T-helper 1 cell treated with Interleukin-12 subunit alpha and Interleukin-12 subunit beta and Interleukin-4 antibody, amounts not matched to agents 30 ng/mL and 1 ng/mL, for 36 hours (primary cell): ENCODE results near the gene HOXB1. TPM values are rescaled to one million over a fixed set of nuclear protein-coding genes. Genes with fewer than 3 reads are reported as not detected.
"Not testable (repeated sequence)": the region's sequence is repeated elsewhere in the genome, so short reads cannot be mapped to it uniquely, and the experiment has no call there.

Source experiments
- intact Hi-C: fragments of 100-400 bp; cut with micrococcal nuclease; formaldehyde crosslinking; loops from one replicate; pipeline ENCODE4 v1.15.1; 2024
- total RNA-seq: library from RNA; stranded (reverse); gene quantifications from 2 replicates; pipeline ENCODE4 v1.2.3, GENCODE V29; 2022

Gene HOXB1
- total RNA-seq, 1 donor from 2014 or later, result not detected

DNA sequence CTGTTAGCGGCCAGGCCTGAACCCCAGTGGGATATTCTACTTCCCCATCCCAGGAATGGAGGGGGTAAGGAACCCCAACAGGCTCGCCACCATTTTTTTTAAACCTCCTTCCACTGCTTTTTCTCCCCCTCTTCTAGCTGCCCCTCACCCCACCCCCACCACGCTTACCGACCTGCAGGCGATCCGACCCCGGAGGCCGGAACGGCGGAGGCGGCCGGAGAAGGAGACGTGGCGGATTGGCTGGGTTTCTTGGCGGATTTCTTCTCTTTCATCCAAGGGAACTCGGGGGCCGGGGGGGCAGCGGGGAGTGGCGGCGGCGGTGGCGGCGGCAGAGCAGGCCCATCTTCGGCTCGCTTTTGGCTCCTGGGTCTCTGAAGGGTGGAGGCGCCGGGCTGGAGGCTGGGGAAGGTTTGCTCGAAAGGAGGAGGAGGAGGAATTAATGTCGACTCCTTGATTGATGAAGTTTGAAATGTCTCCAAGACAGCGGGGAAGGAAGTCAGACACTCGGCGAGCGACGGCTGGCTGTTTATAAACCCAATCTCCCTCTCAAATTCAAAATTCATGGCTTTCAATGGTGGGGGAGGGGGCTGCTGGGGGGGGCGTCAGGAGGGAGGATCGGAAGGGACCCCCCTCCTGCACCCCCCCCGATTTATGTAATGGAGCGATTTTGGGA is 13.7 kb upstream of the HOXB1 start:
- intact Hi-C loops, result no loop called here

DNA sequence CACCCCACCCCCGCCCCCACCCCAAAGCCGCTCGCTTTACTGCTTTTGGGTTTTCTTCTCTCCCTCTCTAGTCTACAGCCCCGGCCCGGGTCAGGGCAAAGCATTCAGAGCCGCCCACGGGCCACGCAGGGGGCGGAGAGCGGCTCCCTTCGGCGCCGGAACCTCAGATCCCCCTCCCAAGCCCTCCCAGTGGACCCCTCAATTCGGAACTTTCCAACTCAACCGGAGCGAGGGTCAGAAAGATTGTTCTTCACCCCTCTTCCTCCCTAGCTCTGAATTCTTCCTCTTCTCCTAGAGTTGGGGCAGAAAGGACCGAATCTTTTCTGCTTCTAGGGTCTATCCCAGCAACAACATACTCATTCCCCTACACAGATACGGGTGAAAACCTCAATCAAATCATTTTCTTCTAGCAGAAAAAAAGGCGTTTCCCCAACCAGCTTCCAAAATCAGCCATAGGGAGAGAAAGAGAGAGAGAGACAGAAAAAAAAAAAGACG is 13.1 kb upstream of the HOXB1 start:
- intact Hi-C loops, result loop anchor here (1.0 to 2.0 kb wide), 4 partner anchors 34 to 293 kb away; partner anchors contain the start of gene HOXB4

DNA sequence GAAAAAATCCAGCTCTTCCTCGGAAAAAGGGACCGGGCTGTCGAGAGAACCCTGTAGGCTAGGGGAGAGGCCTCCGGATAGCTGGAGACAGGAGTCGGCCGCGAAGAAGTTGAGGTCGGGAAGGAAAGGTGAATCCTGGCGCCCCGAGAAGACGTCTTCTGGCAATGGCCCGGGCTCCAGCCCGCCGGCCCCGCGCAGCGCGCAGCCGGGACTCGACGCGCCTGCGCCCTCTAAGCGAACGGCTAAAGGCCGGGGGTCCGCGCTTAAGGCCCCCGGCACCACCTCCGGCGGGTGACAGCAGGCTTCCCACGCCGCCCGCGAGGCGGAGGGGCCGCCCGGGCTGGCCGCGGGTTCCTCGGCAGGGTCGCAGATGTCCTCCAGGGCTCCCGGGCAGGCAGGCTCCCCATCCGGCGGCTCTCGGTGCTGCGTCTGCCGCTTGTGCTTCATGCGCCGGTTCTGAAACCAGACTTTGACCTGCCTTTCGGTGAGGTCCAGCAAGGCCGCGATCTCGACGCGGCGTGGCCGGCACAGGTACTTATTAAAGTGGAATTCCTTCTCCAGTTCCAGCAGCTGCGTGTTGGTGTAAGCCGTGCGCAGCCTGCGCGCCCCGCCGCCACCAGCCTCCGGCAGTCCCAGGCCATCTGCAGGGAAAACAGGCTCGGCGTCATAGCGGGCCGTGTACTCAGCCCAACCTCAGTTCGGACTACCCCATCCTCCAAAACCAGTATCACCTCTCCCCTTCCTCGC is 12.5 kb upstream of the HOXB1 start:
- intact Hi-C loops, result loop anchor here (1.0 to 2.0 kb wide), 4 partner anchors 35 to 294 kb away; partner anchors contain the start of gene HOXB4

DNA sequence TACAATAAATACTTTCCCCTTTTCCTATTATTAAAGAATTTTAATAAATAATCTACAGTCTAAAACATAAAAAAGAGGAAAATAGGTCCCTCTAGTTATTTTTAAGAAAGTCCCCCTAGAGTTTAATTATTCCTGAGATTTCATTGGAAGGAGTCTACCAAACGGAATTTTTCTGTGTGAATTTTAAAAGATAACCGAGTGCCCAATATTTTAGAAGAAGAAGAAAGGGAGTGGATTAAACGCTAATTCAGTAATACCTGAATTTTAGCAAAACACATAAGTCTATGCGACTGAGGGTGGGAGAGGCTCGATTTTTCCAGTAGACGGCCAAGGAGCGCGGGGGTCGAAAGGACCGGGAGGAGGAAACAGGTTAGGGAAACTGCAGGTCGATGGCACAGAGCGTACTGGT is 11.9 kb upstream of the HOXB1 start:
- intact Hi-C loops, result loop anchor here (1.0 to 2.0 kb wide), 4 partner anchors 36 to 294 kb away; partner anchors contain the start of gene HOXB4

DNA sequence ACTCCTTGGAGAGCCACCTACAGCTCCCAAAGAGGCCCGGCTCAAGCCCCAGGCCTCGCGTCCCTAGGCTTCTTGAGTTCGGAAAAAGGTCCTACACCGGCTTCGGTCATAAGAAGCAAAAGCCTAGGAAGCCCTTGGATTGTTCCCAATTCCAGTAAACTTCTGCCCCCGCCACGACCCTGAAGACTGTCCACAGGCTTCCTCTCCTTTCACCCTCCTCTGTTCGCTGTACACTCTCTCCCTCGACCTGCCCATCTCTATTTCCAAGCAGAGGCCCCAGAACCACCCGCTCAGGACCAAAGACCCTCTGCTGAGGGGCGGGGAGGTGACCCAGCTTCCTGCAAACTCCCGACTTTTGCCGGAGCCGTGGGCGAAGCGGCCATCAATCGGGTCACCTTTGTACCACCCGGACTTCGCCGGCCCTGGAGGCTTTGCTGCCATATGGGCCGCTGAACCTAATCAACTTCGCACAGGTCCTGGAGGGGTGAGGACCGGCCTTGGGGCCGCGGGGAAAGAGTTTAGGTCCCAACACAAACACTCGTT is 11.4 kb upstream of the HOXB1 start:
- intact Hi-C loops, result loop anchor here (2.0 kb wide), 2 partner anchors 115 to 295 kb away; no protein-coding TSS in a partner anchor

DNA sequence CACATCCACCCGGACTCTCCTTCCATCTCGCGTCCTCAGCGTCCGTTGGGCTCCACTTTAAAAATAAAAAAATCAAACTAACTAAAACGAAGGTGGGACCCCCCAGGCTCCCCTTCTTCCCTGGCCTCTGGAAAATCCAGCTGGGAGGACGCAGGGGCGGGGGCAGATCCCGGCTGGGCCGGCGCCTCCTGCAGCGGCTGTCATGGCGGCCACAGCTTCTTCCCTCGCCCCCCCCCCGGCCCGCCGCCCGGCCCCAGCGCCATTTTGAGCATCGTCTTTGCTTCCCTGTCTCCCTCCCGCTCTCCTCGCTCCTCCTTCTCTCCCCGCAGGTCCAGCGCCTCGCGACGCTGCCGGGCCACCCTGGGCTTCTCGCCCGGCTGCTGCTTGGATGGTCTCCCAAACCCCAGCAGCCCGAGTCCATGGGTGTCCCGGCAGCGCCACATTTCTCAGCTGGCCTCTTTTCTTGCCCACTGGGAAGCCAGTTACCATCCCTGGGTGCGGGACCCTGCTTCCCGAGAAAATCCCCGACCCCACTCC is 10.8 kb upstream of the HOXB1 start:
- intact Hi-C loops, result loop anchor here (1.0 to 2.0 kb wide), 4 partner anchors 30 to 295 kb away; no protein-coding TSS in a partner anchor

DNA sequence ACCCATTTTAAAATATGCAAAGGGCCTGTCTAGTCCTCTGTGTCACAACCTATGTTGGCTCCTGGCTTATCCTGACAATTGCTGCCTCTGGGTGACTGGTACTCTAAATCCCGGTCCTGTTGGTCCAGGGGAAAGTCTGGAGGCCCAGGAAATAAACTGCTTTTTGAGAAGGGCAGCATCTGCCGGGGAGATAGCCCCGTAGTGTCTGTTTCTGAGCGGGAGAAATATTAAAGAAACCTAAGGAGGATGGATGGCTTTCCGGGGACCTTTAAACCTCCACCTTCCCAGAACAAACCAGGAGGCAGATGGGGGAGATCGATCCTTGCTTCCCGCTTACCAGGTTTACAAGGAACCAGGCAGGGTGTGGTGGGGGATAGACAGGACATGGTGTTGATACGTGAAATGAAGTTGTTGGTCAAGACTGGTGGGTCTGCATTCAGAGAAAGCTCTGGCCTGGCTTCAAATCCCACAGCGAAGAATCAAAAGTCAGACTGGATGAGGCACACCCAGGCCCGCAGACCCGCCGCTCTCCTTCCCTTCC is 10.3 kb upstream of the HOXB1 start:
- intact Hi-C loops, result loop anchor here (1.0 kb wide), 2 partner anchors 30 to 35 kb away; no protein-coding TSS in a partner anchor

DNA sequence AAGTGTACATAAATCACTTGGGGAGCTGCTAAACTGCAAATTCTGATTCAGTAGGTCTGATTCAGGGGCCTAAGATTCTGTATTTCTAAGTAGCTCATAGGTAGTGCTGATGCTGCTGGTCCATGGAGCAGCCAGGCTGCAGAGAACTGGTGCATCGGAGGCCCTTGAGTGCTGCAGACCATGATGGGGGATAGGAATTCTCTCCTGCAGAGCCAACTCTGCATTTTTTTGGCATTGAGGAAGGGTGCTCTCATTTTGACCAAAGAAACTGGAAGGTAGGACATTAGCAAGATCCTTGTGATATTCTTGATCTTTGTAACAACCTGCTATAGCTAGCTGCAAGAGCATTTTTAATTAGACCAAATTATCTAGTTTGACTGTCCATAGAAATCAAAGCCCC is 9.4 kb upstream of the HOXB1 start:
- intact Hi-C loops, result no loop called here

DNA sequence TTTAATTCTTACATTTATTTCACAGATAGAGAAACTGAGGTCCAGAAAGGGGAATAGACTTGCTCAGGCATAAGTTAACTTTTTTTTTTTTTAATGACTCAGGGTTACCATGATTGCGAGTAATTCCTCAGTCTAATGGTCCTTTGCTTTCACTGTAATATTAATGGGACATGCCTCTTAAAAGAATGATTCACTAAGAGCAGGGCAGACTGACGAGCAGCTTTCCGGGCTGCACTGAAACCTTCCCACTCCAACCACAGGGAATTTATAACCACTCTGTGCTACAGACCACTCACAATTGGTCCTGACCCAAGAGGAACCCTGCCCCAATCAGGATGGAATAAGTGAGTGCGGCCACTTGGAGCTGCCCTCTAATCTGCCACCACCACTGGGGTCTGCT is 8.4 kb upstream of the HOXB1 start:
- intact Hi-C loops, result no loop called here

DNA sequence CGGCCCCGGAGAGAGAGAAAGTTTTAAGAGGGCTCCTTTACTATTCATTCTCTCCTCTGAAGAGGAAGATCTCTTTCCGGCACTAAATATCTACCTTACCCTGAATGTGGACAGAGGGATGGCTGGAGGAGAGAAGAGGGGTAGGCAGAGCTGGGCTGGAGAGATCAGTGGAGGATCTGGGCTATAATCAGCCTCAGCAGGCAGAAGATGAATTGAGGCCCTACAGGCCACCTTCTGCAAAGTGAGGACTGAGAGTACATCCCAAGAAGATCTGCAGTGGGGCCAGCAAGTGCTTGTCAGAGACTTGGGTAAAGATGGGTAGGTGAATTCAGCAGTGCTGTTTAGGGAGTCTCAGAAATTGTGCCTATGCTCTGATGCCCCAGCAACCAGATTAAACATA is 6.5 kb upstream of the HOXB1 start:
- intact Hi-C loops, result no loop called here

DNA sequence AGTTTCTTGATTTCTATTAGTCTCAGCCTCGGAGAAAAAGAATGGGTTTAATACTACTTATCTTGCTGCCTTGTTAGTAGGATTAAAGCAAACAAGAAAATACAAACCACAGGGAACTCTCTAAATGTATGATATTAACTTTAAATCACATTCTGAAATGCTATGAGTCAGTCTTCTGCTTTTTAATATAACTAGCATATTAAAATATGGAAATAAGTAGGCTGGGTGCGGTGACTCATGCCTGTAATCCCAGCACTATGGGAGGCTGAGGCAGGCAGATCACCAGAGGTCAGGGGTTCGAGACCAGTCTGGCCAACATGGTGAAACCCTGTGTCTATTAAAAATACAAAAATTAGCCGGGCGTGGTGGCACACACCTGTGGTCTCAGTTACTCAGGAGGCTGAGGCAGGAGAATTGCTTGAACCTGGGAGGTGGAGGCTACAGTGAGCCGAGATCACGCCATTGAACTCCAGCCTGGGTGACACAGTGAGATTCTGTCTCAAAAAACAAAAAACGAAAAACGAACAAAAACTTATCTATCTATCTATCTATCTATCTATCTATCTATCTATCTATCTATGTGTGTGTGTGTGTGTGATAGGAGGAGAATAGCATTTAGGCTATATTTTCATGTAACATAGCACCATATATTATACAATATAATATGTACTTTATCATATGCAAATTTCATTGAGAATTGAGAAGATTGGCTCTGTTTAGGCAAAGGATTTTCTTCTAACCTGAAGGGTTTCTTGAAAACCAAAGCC is 5.2 kb upstream of the HOXB1 start:
- intact Hi-C loops, result not testable (repeated sequence)

DNA sequence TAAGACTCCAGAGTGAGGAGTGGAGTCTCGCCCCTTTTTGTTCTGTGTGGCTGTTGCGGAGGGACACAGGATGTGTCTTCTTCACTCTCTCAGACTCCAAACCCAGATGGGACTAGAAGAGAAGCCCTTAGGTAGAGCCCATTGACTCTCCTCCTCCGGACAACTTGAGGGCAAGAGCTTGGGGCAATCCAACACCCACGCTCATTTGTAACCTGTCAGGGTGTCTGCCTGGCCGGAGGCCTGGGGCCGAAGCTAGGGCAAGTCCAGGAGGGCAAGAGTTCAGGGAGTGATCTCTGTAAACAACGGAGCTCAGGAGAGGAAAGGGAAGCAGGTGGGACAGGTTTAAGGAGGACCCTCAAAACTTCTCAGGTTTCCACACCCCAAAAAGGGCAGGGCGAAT is 1.4 kb upstream of the HOXB1 start:
- intact Hi-C loops, result no loop called here

DNA sequence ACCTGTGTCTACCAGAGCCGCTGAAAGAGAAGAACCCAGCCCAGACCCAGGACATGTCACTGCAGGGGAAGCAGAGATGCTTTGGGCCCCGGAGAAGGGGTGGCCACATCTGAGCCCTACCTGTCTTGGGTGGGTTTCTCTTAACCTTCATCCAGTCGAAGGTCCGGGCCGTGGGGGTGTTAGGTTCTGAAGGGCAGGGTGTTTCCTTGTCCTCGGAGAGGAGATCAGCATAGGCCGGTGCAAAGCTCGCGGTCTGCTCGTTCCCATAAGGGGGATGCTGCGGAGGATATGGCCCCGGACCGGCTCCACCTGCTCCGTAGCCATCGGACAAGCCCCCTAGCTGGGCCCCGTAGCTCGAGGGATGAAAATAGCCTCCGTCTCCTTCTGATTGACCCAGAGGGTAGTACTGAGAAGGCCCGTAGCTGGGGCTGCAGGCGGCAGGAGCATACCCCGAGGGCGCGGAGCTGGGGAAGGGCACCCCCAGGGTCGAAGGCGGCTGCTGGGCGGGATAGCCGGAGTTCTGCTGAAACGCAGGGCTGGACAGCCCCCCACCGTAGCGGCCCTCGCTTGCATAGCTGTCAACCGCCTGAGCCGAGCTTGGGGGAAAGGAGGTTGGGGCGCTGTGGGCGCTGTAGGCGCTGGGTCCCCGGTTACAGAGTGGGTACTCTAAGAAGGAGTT is 464 bp downstream of the HOXB1 start:
- intact Hi-C loops, result no loop called here

DNA sequence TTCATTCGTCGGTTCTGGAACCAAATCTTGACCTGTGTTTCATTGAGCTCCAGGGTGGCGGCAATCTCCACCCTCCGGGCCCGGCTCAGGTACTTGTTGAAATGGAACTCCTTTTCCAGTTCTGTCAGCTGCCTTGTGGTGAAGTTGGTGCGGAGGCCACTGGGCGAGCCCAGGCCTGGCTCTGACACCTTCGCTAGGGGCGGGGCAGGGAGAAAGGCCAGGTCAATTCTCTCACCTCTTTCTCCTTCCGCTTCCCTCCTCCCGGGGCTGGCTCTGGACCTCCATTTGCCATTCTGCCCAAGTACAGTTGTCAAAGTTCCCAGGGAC is 1.2 kb downstream of the HOXB1 start:
- intact Hi-C loops, result no loop called here

DNA sequence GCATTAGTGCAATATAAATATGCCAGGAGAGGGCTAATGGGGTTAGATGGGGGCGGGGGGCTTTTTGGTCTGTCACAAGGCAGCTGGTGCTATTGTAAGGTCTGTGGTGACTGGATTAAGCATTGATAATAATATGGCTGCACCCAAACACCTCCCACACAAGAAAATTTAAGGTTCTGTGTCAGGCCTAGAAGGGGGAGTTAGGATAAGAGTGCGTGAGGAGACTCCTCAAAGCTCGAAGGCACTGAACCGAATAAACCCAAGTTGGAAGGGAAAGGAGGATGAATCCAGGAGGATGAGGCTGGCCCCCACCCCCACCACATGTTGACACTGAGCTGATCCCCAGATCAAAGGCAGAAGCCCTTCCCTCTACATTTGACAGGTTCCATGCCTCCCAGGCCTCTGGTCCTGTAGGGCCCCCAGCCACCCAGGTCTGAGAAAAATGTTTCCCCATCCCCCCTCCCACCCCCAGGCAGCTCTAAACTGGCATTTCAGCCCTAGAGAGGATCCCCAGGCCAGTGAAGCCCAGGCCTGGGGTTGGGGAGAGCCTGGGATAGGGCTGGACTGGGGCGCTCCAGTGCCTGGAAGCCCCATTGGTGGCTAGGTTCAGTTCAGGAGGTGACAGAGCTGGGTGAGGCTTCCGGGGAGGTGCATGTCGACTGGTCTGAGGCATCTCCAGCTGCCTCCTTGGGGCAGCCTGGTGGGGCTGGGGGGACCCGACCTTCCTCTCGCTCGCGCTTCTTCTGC is 1.7 kb downstream of the HOXB1 start:
- intact Hi-C loops, result no loop called here

DNA sequence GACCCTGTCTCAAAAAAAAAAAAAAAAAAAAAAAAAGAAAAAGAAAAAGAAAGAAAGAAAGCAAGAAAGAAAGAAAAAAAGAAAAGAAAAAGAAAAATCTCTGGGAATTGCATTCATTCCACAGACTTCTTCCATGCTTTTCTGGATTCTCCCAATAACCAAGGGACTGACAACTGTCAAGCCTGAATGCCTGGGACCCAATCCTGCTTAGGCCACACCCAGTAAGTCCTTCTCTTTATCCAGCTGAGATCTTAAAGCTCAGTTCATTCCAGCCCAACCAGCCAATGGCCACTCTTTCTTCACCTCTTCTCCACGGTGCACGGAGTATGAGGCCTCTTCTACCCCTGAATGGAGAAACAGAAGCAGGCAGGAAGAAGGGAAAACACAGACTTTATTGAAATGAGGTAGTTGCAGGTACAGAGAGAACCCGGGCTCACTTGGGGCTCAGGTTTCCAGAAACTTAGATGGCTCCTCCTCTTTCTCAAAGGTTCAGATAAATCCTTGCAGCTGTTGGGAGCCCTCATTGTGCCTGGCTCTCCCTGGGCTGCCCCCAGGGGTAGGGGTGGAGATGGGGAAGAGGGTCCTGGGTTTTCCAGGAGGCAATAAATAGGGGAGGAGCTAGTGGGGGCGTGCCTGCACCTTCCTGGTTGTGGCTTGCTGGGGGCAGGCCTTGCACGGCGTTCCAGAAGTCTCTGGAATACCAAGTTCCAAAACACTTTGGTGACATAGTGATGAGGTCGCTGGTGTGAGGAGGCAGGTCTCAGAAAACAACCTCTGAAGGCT is 2.5 kb downstream of the HOXB1 start:
- intact Hi-C loops, result no loop called here

DNA sequence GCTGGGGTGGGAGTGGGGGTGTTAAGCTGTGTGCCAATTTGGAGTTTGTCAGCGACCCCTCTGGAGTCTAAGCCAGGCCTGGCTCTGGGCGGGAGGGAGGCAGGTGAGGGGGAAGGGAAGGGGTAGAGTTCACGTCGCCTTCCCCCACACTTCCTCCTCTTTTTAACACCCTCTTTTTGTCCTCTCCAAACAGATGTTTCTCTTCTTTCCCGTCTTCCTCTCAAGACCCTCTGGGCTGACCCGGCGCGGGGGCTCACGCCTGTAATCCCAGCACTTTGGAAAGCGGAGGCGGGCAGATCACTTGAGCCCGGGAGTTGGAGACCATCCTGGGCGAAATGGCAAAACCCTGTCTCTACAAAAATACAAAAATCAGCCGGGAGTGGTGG is 3.3 kb downstream of the HOXB1 start:
- intact Hi-C loops, result no loop called here

DNA sequence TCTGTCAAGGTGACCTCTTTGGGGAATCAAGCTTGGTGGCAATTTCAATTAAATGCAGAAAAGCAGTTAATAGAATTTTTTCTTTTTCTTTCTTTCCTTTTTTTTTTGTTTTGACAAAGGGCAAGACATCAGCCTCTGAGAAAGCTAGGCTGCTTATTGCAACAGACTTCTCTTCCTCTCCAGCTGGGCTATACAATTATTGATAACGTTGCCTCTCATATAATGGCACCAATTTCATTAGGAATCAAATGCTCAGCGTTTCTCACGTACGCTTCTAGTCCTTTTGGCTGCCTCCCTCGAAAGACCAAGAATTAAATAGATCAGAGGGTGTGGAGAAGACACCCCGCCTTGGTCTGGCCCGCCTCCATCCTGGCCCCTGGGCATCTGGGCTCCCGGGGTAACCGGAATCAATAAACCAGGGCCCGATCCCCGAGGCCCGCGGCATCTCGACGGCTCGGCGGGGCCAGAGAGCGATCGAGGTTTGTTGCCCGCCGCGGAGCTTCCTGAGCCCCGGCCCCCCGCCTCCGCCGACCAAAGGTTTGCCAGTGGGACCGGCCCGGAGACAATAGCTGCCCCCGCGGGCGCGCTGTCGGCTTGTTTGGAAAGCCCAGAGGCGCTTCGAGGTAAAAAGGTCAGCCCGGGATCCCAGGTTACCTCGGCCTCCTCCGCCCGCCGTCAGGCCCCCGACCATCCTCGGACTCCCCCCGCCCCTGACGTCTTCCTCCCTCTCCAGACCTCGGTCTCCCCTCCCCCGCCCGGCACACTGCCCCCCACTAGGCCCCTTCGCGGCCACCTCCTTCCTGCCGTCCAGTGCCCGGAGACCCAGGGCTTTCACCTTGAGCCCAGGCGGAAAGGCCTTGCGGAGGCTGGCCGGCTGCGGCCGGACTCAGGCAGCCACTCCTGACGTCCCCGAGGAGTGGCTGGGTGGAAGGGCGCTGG is 3.9 kb downstream of the HOXB1 start:
- intact Hi-C loops, result no loop called here
